Ishikawa (cell line): ENCODE data around the gene CHST11.

Experiments used
- CEBPB ChIP-seq: IDR thresholded peaks from 2 replicates; pipeline ENCODE4 v1.6.1; 2012
- CREB1 ChIP-seq: IDR thresholded peaks from 2 replicates; pipeline ENCODE4 v1.6.1; 2012; ENCODE audit warnings: low read depth
- EGR1 ChIP-seq: IDR thresholded peaks from 2 replicates; pipeline ENCODE4 v1.6.1; 2012
- EP300 ChIP-seq: IDR thresholded peaks from 2 replicates; pipeline ENCODE4 v1.6.1; 2012; ENCODE audit warnings: borderline replicate concordance
- RAD21 ChIP-seq: IDR thresholded peaks from 2 replicates; pipeline ENCODE4 v1.6.1; 2012; ENCODE audit warnings: low read depth
- TAF1 ChIP-seq: IDR thresholded peaks from 2 replicates; pipeline ENCODE4 v1.6.1; 2012; ENCODE audit warnings: low read depth, mild to moderate bottlenecking
- TEAD4 ChIP-seq: IDR thresholded peaks from 2 replicates; pipeline ENCODE4 v1.6.1; 2012
- USF1 ChIP-seq: IDR thresholded peaks from 2 replicates; pipeline ENCODE4 v1.6.1; 2012
- ZBTB7A ChIP-seq: IDR thresholded peaks from 2 replicates; pipeline ENCODE4 v1.6.1; 2012; ENCODE audit warnings: low read depth

GRCh38 chr12:104693493-104693892, 236.7 kb downstream of the CHST11 start:
- no peak for TF ChIP-seq TEAD4
- TF ChIP-seq EGR1: no peak
- TF ChIP-seq CREB1: no peak
- no peak for TF ChIP-seq RAD21
- TF ChIP-seq TAF1: no peak
- no peak for TF ChIP-seq ZBTB7A
- TF ChIP-seq EP300: no peak
- no peak for TF ChIP-seq CEBPB
- TF ChIP-seq USF1: no peak
